ENCODE measurements around the gene ARHGDIB.

The ARHGDIB gene

DNA sequence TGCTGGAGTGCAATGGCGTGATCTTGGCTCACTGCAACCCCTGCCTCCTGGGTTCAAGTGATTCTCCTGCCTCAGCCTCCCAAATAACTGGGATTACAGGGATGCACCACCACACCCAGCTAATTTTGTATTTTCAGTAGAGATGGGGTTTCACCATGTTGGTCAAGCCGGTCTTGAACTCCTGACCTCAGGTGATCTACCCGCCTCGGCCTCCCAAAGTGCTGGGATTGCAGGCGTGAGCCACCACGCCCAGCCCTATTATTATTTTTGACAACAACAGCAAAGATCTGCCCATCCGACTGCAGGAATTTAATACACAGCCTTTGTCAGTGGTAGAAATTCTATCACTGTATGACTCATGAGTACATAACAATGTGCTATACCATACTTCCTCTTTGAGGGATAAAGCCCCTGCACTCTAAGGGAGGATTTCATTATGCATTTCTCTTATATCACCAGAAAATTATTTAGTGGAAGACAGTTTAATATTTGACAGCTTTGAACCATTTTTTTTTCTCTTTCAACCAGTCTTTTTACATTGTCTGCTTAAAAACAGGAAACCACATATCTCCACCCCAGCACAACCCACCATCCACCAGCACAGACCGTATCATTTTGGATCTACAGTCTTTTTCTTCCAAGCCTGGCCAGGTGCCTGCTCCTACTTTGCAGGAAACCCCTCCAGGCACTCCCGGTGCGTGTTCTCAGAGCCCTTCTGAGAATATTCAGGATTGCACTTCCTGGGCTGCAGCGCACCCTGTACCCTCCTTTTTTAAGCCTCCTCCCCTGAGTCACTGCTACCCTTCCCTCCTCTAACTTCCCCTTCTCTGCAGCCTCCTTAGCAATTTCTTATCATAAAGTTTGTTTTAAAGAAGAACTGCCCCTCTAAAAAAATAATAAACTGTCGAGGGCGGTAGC lies 594 bp downstream of the ARHGDIB start:
- H3K4me1 ChIP-seq (ENCODE audit: insufficient read depth, low read length) = no peaks in the 10 kb centered on the region
- H3K4me3 ChIP-seq (ENCODE audit: low read length) = no peak overlapping the region
- H3K27ac ChIP-seq (ENCODE audit: low read length) = no peak overlapping the region
- no peak overlapping the region for H3K9ac ChIP-seq (ENCODE audit: low read depth, low read length)
- no peaks in the 10 kb centered on the region for H3K36me3 ChIP-seq (ENCODE audit: insufficient read depth, low read depth, low read length)
- no peaks in the 10 kb centered on the region for H3K9me3 ChIP-seq (ENCODE audit: insufficient read depth, low read depth, low read length)
- H3K27me3 ChIP-seq (ENCODE audit: insufficient read depth, low read length) = no peaks in the 10 kb centered on the region

DNA sequence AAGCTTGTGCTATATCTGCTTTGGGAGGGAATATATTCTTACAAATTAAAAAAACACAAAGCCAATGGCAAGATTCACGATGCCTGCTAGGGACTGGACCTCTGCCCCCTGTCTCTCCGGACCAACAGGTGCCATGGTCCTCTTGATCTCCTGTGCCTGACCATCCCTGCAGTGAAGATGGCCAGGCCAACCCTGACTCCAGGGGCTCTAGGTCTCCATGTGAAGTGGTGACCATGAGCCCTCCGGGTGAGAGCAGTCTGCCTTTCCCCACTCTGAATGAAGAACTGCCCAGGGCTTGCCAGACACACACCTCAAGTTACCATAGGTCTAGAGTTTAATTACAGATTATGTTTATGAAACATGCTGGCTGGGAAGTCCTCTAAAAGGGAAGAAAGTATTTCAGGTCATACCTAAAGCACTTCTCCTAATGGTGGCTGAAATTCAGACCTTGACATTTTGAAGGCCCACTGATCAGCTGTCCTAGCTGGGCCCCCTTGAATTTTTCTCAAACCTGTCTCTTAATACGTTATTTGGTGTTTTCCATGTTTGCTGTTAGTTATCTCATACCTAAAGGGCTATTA lies 1.4 kb downstream of the ARHGDIB start:
- H3K9me3 ChIP-seq (ENCODE audit: insufficient read depth, low read depth, low read length) = no peaks in the 10 kb centered on the region
- no peaks in the 10 kb centered on the region for H3K4me1 ChIP-seq (ENCODE audit: insufficient read depth, low read length)
- H3K4me3 ChIP-seq (ENCODE audit: low read length) = no peak overlapping the region
- no peaks in the 10 kb centered on the region for H3K36me3 ChIP-seq (ENCODE audit: insufficient read depth, low read depth, low read length)
- H3K9ac ChIP-seq (ENCODE audit: low read depth, low read length) = no peak overlapping the region
- no peaks in the 10 kb centered on the region for H3K27me3 ChIP-seq (ENCODE audit: insufficient read depth, low read length)
- no peak overlapping the region for H3K27ac ChIP-seq (ENCODE audit: low read length)

DNA sequence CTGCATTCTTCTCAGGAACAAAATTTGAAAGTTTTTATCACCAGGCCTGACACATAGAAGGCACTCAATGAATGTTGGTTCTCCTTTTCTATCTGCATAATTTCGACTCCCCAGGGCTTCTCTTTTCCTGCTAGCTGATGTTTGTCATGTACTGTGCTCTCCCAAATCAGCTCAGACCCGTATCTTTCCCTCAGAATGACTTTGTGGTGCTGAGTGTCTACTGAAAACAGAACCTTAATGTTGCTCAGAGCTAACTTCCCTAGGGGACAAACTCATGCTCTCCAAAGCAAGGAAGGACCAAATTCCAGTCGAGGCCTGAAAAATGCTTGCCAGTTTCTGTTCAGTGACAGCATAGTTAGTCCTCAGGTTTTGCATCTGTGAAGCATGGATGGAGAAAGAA lies 1.9 kb downstream of the ARHGDIB start:
- Histone ChIP-seq H3K9me3 (ENCODE audit: insufficient read depth, low read depth, low read length) (no peaks in the 10 kb centered on the region), H3K27me3 (ENCODE audit: insufficient read depth, low read length) (no peaks in the 10 kb centered on the region), H3K9ac (ENCODE audit: low read depth, low read length) (no peak overlapping the region), H3K36me3 (ENCODE audit: insufficient read depth, low read depth, low read length) (no peaks in the 10 kb centered on the region), H3K4me1 (ENCODE audit: insufficient read depth, low read length) (no peaks in the 10 kb centered on the region), H3K4me3 (ENCODE audit: low read length) (no peak overlapping the region), H3K27ac (ENCODE audit: low read length) (no peak overlapping the region)

DNA sequence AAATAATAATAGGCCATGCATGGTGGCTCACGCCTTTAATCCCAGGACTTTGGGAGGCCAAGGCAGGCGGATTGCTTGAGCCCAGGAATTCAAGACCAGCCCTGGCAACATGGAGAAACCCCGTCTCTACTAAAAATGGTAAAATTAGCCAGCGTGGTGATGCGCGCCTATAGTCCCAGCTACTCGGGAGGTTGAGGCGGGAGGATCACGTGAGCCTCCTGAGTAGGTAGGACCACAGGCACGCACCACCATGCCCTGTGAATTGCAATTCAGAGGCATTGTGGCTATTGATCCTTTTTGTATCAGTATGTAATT lies 2.3 kb downstream of the ARHGDIB start:
- H3K9ac ChIP-seq (ENCODE audit: low read depth, low read length) = no peak overlapping the region
- no peak overlapping the region for H3K4me3 ChIP-seq (ENCODE audit: low read length)
- no peak overlapping the region for H3K27ac ChIP-seq (ENCODE audit: low read length)
- H3K9me3 ChIP-seq (ENCODE audit: insufficient read depth, low read depth, low read length) = no peaks in the 10 kb centered on the region
- no peaks in the 10 kb centered on the region for H3K4me1 ChIP-seq (ENCODE audit: insufficient read depth, low read length)
- no peaks in the 10 kb centered on the region for H3K36me3 ChIP-seq (ENCODE audit: insufficient read depth, low read depth, low read length)
- H3K27me3 ChIP-seq (ENCODE audit: insufficient read depth, low read length) = no peaks in the 10 kb centered on the region

DNA sequence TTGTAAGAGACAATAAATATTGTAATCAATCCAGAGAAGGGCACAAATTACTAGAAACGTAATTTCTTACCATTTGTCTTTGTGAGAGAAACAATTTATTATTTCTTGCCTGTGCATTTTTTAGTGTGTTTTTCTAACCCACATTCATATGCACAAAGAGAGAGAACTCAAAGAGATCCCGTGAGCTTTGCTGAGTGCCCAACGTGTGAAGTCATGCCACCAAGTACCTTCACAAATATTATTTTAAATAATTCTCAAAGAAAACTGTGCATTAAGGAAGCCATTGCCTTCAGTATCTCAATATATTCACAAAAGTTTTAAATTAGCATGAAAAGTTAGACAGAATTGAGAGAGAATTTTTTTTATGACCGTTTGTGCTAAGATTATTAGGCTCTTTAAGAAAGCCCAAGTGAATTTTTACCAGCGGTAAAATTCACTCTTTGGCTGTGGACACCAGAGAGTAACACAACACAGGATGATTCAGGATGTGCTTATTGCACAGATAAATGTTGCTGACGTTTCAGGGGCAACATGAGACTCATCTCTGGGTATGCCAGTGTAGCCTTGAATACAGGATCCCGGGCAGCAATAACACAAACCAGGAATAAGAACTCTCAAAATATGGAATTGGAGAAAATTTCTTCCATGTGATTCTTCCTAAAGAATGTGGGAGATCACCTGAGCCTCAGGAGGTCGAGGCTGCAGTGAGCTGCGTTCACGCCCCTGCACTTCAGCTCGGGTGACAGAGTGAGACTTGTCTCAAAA lies 2.9 kb downstream of the ARHGDIB start:
- Histone ChIP-seq H3K27ac (ENCODE audit: low read length) (no peak overlapping the region), H3K4me3 (ENCODE audit: low read length) (no peak overlapping the region), H3K36me3 (ENCODE audit: insufficient read depth, low read depth, low read length) (no peaks in the 10 kb centered on the region), H3K4me1 (ENCODE audit: insufficient read depth, low read length) (no peaks in the 10 kb centered on the region), H3K9ac (ENCODE audit: low read depth, low read length) (no peak overlapping the region), H3K9me3 (ENCODE audit: insufficient read depth, low read depth, low read length) (no peaks in the 10 kb centered on the region), H3K27me3 (ENCODE audit: insufficient read depth, low read length) (no peaks in the 10 kb centered on the region)

DNA sequence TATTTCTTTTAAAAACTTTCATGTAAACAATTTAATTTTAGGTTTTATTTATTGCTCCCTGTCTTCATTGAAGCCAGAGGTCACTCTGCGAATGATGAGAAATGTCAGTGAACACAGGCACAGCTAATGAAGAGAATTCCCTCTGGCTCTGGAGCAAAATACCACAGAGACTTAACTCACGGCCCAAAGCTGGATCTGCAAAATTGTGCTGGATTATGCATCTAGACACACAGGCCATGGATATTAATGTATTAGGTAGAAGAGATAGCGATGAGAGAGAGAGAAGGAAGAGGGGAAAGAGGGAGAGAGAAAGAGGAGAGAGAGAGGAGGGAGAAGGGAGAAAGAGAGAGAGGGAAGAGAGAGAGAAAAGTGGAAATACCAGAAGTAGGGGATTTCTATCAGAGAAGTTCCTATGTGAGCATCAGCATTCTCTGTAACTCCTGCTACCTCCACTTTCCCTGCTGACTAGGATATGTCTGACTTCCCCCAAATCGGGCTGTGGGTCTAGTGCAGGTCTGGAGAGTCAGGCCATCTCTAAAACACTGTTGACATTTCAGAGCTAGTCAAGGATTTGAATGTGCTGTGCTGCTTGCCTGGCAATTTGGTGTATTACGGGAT lies 3.7 kb downstream of the ARHGDIB start:
- Histone ChIP-seq H3K27me3 (ENCODE audit: insufficient read depth, low read length) (no peaks in the 10 kb centered on the region), H3K9me3 (ENCODE audit: insufficient read depth, low read depth, low read length) (no peaks in the 10 kb centered on the region), H3K4me1 (ENCODE audit: insufficient read depth, low read length) (no peaks in the 10 kb centered on the region), H3K4me3 (ENCODE audit: low read length) (no peak overlapping the region), H3K27ac (ENCODE audit: low read length) (no peak overlapping the region), H3K36me3 (ENCODE audit: insufficient read depth, low read depth, low read length) (no peaks in the 10 kb centered on the region), H3K9ac (ENCODE audit: low read depth, low read length) (no peak overlapping the region)

DNA sequence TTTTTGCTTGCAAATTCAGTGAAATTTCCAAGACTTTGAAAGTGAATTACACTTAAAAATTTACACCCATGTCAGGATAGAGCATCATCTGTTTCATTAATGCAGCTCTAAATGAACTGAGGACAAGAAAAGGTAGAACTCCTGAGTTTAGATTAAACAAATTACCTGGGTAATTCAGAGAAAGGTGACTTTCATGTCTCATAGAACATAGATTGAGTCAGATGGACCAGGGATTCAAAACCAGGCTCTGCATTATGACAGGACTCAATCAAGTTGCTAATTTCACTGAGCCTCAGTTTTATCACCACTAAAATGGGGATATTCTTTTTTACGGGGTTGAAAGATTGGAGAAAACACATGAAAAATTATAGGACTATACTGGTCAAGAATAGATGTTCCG lies 4.5 kb downstream of the ARHGDIB start:
- no peaks in the 10 kb centered on the region for H3K4me1 ChIP-seq (ENCODE audit: insufficient read depth, low read length)
- no peak overlapping the region for H3K27ac ChIP-seq (ENCODE audit: low read length)
- no peak overlapping the region for H3K4me3 ChIP-seq (ENCODE audit: low read length)
- H3K9ac ChIP-seq (ENCODE audit: low read depth, low read length) = no peak overlapping the region
- H3K27me3 ChIP-seq (ENCODE audit: insufficient read depth, low read length) = no peaks in the 10 kb centered on the region
- H3K9me3 ChIP-seq (ENCODE audit: insufficient read depth, low read depth, low read length) = no peaks in the 10 kb centered on the region
- no peaks in the 10 kb centered on the region for H3K36me3 ChIP-seq (ENCODE audit: insufficient read depth, low read depth, low read length)

DNA sequence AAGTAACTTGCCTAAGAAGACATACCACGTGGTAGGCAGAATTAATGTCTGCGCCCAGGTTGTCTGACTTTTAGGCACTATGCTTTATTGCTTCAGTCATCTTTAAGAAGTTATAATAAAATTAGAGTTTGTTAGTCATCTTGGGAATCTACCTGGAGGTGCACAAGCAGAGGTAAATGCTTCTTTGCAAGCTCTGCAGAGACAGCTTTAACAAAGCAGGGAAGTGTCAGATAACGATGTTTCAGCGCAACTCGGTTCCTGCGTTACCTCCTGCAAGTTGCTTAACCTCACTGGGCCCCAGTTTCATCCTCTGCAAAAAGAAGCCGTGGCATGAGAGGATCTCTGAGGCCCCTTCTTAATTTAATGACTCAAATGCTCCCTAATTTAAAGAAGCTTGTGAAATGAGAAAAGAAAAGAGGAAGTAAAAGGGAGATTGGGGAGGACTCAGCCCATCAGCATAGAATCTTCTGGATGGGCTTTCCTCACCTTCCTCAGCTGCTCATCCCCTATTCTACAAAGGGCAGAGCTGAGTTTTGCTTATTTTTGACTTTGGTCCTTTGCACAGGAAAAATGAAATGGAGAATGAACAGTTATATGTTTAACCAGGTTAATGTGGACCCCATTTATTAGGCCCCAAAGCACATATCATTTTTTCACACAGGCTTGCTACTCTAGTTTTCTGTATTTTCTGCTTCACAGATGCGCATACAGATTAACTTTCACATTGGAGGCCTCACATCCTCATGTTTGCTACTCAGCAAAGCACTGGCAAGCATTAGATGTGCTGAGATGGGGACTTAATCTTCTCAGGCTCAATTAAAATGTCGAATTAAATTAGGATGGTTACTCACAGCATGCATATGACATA lies 5.1 kb downstream of the ARHGDIB start:
- Histone ChIP-seq H3K4me3 (ENCODE audit: low read length) (no peak overlapping the region), H3K4me1 (ENCODE audit: insufficient read depth, low read length) (no peaks in the 10 kb centered on the region), H3K9me3 (ENCODE audit: insufficient read depth, low read depth, low read length) (no peaks in the 10 kb centered on the region), H3K27me3 (ENCODE audit: insufficient read depth, low read length) (no peaks in the 10 kb centered on the region), H3K9ac (ENCODE audit: low read depth, low read length) (no peak overlapping the region), H3K36me3 (ENCODE audit: insufficient read depth, low read depth, low read length) (no peaks in the 10 kb centered on the region), H3K27ac (ENCODE audit: low read length) (no peak overlapping the region)

DNA sequence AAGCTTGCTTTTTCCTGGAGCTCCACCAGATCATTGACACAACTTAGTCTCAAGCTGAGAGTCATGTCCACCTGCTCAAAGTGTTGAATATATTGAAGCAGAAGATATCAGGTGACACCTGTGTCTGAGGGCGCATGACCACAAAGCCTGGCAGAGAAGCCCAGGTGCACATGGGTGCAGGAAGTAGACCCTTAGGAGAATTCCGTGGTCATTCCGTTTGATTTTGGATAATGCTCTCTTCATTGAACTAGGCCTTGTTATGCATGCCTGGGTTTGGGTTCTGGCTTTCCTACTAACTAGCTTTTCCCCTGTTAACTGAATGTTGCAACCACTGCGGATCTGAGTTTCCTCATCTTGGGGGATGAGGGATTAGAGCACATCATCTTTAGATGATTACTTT lies 7.1 kb downstream of the ARHGDIB start:
- Histone ChIP-seq H3K9ac (ENCODE audit: low read depth, low read length) (no peak overlapping the region), H3K9me3 (ENCODE audit: insufficient read depth, low read depth, low read length) (no peaks in the 10 kb centered on the region), H3K27ac (ENCODE audit: low read length) (no peak overlapping the region), H3K4me3 (ENCODE audit: low read length) (no peak overlapping the region), H3K36me3 (ENCODE audit: insufficient read depth, low read depth, low read length) (no peaks in the 10 kb centered on the region), H3K27me3 (ENCODE audit: insufficient read depth, low read length) (no peaks in the 10 kb centered on the region), H3K4me1 (ENCODE audit: insufficient read depth, low read length) (no peaks in the 10 kb centered on the region)

DNA sequence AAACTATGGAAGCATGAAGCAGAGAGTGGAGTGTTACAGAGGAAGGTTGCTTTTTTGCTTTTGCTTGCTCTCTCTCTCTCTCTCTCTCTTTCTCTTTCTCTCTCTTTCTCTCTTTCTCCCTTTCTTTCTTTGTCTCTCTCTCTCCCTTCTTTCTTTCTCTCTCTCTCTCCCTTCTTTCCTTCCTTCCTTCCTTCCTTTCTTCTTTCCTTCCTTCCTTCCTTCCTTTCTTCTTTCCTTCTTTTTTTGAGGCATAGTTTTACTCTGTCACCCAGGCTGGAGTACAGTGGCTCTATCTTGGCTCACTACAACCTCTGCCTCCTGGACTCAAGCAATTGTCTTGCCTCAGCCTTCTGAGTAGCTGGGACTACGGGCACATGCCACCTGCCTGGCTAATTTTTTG lies 7.6 kb downstream of the ARHGDIB start:
- Histone ChIP-seq H3K4me1 (ENCODE audit: insufficient read depth, low read length) (peaks cover 4% of the 10 kb centered on the region; the same call in 1 of the 2 replicates), H3K27me3 (ENCODE audit: insufficient read depth, low read length) (no peaks in the 10 kb centered on the region), H3K36me3 (ENCODE audit: insufficient read depth, low read depth, low read length) (no peaks in the 10 kb centered on the region), H3K9ac (ENCODE audit: low read depth, low read length) (no peak overlapping the region), H3K27ac (ENCODE audit: low read length) (no peak overlapping the region), H3K4me3 (ENCODE audit: low read length) (no peak overlapping the region), H3K9me3 (ENCODE audit: insufficient read depth, low read depth, low read length) (no peaks in the 10 kb centered on the region)

DNA sequence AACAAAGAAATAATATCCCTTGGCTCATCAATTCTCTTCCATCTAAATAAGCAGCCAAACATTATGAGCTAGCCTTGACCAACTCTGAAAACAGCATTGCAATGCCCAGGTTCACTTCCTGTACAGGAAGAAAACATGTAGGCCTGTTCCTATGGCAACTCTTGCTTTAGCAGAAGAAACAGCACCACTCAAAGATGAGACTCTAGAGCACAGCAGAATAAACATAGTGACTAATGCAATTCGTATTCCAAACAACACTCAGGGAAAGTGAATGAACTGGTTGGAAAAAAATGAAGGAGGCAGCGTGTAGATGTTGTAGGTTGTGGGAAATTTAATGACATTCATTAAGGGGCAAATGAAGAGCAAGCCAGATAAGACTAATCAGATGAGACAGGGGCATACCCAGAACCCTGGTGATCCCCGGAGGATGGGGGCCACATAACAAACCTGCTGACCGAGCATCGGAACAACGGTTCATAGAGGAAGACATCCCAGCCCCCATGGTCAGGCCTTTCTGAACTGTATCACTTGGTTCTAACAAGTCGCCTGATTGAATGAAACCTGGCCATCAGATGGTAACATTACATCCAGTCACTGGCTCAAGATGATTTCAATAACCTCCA lies 9.0 kb downstream of the ARHGDIB start:
- Histone ChIP-seq H3K4me3 (ENCODE audit: low read length) (no peak overlapping the region), H3K9me3 (ENCODE audit: insufficient read depth, low read depth, low read length) (no peaks in the 10 kb centered on the region), H3K4me1 (ENCODE audit: insufficient read depth, low read length) (peaks cover 8% of the 10 kb centered on the region), H3K27ac (ENCODE audit: low read length) (no peak overlapping the region), H3K9ac (ENCODE audit: low read depth, low read length) (no peak overlapping the region), H3K27me3 (ENCODE audit: insufficient read depth, low read length) (no peaks in the 10 kb centered on the region), H3K36me3 (ENCODE audit: insufficient read depth, low read depth, low read length) (no peaks in the 10 kb centered on the region)
